ENCODE measurements around the gene CEP162.
"Not testable (repeated sequence)": the region's sequence is repeated elsewhere in the genome, so short reads cannot be mapped to it uniquely, and the experiment has no call there.

Gene CEP162

GRCh38 chr6:84227044-84227433 is 404 bp downstream of the CEP162 start:
- TF ChIP-seq, protein P1, sequence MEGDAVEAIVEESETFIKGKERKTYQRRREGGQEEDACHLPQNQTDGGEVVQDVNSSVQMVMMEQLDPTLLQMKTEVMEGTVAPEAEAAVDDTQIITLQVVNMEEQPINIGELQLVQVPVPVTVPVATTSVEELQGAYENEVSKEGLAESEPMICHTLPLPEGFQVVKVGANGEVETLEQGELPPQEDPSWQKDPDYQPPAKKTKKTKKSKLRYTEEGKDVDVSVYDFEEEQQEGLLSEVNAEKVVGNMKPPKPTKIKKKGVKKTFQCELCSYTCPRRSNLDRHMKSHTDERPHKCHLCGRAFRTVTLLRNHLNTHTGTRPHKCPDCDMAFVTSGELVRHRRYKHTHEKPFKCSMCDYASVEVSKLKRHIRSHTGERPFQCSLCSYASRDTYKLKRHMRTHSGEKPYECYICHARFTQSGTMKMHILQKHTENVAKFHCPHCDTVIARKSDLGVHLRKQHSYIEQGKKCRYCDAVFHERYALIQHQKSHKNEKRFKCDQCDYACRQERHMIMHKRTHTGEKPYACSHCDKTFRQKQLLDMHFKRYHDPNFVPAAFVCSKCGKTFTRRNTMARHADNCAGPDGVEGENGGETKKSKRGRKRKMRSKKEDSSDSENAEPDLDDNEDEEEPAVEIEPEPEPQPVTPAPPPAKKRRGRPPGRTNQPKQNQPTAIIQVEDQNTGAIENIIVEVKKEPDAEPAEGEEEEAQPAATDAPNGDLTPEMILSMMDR (IDR thresholded peaks at IDR 0.05) = no peak
- no peak for TF ChIP-seq ZFX (IDR thresholded peaks at IDR 0.05; ENCODE audit: borderline replicate concordance)
- no peak overlapping the region for H3K27ac ChIP-seq

DNA sequence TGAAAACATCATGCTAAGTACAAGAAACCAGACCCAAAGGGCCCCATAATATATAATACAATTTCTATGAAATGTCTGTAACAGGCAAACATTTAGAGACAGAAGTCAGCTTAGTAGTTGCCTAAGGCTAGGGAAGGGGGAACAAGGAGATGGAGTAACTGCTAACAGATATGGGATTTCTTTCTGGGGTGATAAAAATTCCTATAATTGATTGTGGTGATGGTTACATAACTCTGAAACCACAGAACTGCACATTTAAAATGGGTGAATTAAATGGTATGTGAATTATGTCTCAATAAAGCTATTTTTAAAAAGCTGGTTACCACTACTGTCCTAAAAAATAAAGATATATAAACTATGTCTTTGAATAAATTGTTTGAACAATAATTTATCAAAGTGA is 3.2 kb downstream of the CEP162 start:
- no peak for TF ChIP-seq ZFX (IDR thresholded peaks at IDR 0.05; ENCODE audit: borderline replicate concordance)
- TF ChIP-seq, protein P1 (IDR thresholded peaks at IDR 0.05) = no peak
- H3K27ac ChIP-seq = no peak overlapping the region

DNA sequence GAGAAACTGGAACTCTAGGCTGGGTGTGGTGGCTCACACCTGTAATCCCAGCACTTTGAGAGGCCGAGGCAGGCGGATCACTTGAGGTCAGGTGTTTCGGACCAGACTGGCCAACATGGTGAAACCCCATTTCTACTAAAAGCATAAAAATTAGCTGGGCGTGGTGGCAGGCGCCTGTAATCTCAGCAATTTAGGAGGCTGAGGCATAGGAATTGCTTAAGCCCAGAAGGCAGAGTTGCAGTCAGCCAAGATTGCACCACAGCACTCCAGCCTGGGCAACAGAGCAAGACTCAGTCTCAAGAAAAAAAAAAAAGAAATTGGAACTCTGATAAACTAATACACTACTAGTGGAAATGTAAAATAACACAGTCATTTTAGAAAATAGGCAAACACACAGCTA is 3.8 kb downstream of the CEP162 start:
- not testable (repeated sequence) for H3K27ac ChIP-seq

- TF ChIP-seq ZFX (IDR thresholded peaks at IDR 0.05; ENCODE audit: borderline replicate concordance) = no peak
- TF ChIP-seq, protein P1 (IDR thresholded peaks at IDR 0.05) = no peak
These were observed 5.0 kb downstream of the CEP162 start for GRCh38 chr6:84222426-84222825.

DNA sequence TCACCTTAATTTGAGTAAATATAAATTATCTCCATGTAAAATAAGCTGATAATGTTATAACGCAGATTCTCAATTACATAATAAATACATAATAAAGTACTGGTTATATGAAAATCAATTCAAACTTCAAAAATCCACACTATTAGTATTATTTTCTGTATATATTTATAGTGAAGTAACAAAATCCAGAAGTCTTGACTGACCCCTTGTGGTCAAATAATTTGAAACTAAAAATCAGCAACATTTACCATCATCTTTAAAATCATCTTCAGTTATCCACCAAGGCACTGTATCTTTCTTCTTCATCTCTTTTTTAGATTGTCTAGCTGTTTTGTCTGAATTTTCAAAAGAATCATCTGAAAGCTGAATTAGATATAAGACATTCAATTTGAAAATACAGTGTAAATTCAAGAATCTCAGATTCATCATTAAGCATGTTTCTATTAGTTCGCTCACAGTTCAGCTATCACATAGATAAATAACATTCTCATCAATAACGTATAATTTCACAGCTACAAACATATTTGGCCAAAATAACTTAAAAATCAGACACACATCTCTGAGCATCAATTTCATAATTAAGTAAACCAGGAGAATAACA is 6.5 kb downstream of the CEP162 start:
- no peak for TF ChIP-seq ZFX (IDR thresholded peaks at IDR 0.05; ENCODE audit: borderline replicate concordance)
- TF ChIP-seq, protein P1 (IDR thresholded peaks at IDR 0.05) = peak; percentile 74

More at GRCh38 chr6:84222426-84222825, 5.0 kb downstream of the CEP162 start:
- no peak overlapping the region for H3K27ac ChIP-seq

DNA sequence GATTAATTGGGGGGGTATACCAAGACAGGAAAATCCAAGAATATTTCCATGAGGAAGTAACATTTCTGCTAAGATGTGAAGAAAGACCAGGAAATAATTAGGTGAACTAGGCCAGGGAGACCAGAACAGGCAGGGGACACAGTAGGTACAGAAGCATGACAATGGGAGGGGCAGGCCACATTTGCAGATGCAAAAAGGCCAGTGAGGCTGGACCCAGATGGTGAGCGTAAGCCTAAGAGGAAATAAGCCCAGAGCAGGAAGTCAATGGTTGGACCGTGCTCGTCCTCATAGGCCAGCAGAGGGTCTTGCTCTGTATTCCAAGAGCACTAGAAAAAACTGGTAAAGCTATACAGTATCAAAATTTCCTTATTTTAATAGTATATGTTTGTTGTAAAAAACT is 9.4 kb downstream of the CEP162 start:
- no peak for TF ChIP-seq ZFX (IDR thresholded peaks at IDR 0.05; ENCODE audit: borderline replicate concordance)
- TF ChIP-seq, protein P1 (IDR thresholded peaks at IDR 0.05) = no peak
- H3K27ac ChIP-seq = no peak overlapping the region

More for the DNA sequence above, 6.5 kb downstream of the CEP162 start:
- no peak overlapping the region for H3K27ac ChIP-seq

DNA sequence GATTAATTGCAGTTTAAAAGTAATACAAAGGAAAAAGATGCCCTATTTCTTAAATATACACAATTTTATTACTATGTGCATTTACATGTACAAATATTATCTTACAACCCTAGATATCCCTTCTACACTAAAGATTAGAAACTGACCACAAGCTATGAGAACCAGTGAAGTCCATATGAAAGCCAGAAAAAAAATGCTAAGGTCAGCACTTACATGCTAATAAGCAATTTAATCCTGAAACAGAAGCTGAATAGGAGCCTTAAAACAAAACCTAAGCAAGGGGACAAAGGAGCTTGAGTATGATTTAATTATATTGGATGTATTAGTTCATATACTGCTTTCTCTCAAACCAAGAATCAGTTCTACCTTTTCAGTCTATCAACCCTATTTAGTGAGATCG is 14.2 kb downstream of the CEP162 start:
- H3K27ac ChIP-seq = no peak overlapping the region
- TF ChIP-seq, protein P1 (IDR thresholded peaks at IDR 0.05) = no peak
- TF ChIP-seq ZFX (IDR thresholded peaks at IDR 0.05; ENCODE audit: borderline replicate concordance) = no peak

GRCh38 chr6:84204011-84204410 is 23.4 kb downstream of the CEP162 start:
- H3K27ac ChIP-seq = no peak overlapping the region
- TF ChIP-seq, protein P1 (IDR thresholded peaks at IDR 0.05) = no peak
- no peak for TF ChIP-seq ZFX (IDR thresholded peaks at IDR 0.05; ENCODE audit: borderline replicate concordance)

DNA sequence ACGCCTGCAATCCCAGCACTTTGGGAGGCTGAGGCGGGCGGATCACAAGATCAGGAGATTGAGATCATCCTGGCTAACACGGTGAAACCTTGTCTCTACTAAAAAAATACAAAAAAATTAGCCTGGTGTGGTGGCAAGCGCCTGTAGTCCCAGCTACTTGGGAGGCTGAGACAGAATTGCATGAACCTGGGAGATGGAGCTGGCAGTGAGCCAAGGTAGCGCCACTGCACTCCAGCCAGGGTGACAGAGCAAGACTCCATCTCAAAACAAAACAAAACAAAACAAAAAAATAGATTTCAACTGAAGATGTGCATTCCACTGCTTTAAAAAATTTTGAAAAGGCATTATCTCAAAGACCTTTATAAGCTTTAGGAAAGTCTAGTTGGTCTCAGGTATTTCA is 27.5 kb downstream of the CEP162 start:
- not testable (repeated sequence) for H3K27ac ChIP-seq

Data from 22Rv1 (cell line).